Parathyroid adenoma (tissue), 2 donors: ENCODE results near the gene DNAH12.

Experiments
- H2AFZ ChIP-seq: fragments of 300-600 bp; sonication (generic); one replicate; pipeline ENCODE4 v1.7.0; 2017; ENCODE audit warnings: antibody characterized with exemption, mild to moderate bottlenecking
- H3K27ac ChIP-seq: fragments of 300-600 bp; sonication (generic); one replicate; pipeline ENCODE4 v1.7.0; 2017
- H3K27me3 ChIP-seq: fragments of 300-600 bp; sonication (generic); one replicate; pipeline ENCODE4 v1.7.0; 2017; ENCODE audit warnings: low read length; ENCODE audit not compliant: control insufficient read depth, insufficient read depth
- H3K36me3 ChIP-seq: fragments of 300-600 bp; sonication (generic); one replicate; pipeline ENCODE4 v1.7.0; 2017; ENCODE audit warnings: low read length; ENCODE audit not compliant: control insufficient read depth, insufficient read depth
- H3K4me1 ChIP-seq: fragments of 300-600 bp; sonication (generic); one replicate; pipeline ENCODE4 v1.7.0; 2017; ENCODE audit warnings: control low read depth
- H3K4me2 ChIP-seq: fragments of 300-600 bp; sonication (generic); one replicate; pipeline ENCODE4 v1.7.0; 2017; ENCODE audit warnings: low read length
- H3K4me3 ChIP-seq: fragments of 300-600 bp; sonication (generic); one replicate; pipeline ENCODE4 v1.7.0; 2017; ENCODE audit warnings: low read depth, low read length
- H3K79me2 ChIP-seq: fragments of 300-600 bp; sonication (generic); one replicate; pipeline ENCODE4 v1.7.0; 2017; ENCODE audit warnings: control low read depth
- H3K9ac ChIP-seq: fragments of 300-600 bp; sonication (generic); one replicate; pipeline ENCODE4 v1.7.0; 2017; ENCODE audit warnings: mild to moderate bottlenecking
- H3K9me3 ChIP-seq: fragments of 300-600 bp; sonication (generic); one replicate; pipeline ENCODE4 v1.7.0; 2017; ENCODE audit warnings: low read length; ENCODE audit not compliant: control insufficient read depth
- CTCF ChIP-seq: fragments of 300-600 bp; sonication (generic); IDR thresholded peaks from one replicate; pipeline ENCODE4 v1.7.0; 2017; ENCODE audit warnings: antibody characterized with exemption, mild to moderate bottlenecking
- donor health status: primary hyperparathyroidism.

Gene DNAH12

GRCh38 chr3:57423335-57423734 is 120.8 kb downstream of the DNAH12 start:
- Histone ChIP-seq H2AFZ (no peak overlapping the region), H3K36me3 (no peaks in the 10 kb centered on the region), H3K27me3 (no peaks in the 10 kb centered on the region), H3K27ac (no peak overlapping the region), H3K9ac (no peak overlapping the region), H3K4me3 (no peak overlapping the region), H3K4me1 (no peaks in the 10 kb centered on the region), H3K9me3 (no peaks in the 10 kb centered on the region), H3K4me2 (no peak overlapping the region), H3K79me2 (no peaks in the 10 kb centered on the region)
- no peak for TF ChIP-seq CTCF

DNA sequence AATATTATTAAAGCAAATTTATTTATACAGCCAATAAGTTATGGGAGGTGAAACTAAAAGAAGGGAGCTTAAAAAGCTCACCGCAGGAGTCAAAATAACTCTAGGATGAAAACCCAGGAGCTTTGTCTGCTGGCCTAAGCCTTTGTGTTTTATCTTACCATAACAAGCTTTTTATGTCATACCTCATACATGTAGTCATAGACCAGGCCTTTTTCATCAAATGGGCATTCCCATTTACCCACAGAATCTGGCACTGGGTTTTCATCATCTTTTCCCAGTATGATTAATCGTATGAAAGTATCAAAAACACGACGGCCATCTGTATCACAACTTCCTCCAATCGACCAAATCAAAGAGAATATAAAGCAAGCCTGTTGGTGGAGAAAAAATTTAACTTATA is 122.8 kb downstream of the DNAH12 start:
- no peak overlapping the region for H3K9ac ChIP-seq
- H3K4me3 ChIP-seq, result no peak overlapping the region
- no peaks in the 10 kb centered on the region for H3K27me3 ChIP-seq
- H2AFZ ChIP-seq, result no peak overlapping the region
- TF ChIP-seq CTCF, result no peak
- H3K4me1 ChIP-seq, result no peaks in the 10 kb centered on the region
- no peak overlapping the region for H3K4me2 ChIP-seq
- H3K27ac ChIP-seq, result no peak overlapping the region
- H3K36me3 ChIP-seq, result no peaks in the 10 kb centered on the region
- no peaks in the 10 kb centered on the region for H3K79me2 ChIP-seq
- no peaks in the 10 kb centered on the region for H3K9me3 ChIP-seq

GRCh38 chr3:57420001-57420400 is 124.1 kb downstream of the DNAH12 start:
- H3K79me2 ChIP-seq, result no peaks in the 10 kb centered on the region
- no peaks in the 10 kb centered on the region for H3K27me3 ChIP-seq
- H3K9ac ChIP-seq, result no peak overlapping the region
- H3K9me3 ChIP-seq, result no peaks in the 10 kb centered on the region
- no peak overlapping the region for H3K27ac ChIP-seq
- H2AFZ ChIP-seq, result no peak overlapping the region
- TF ChIP-seq CTCF, result no peak
- H3K4me3 ChIP-seq, result no peak overlapping the region
- H3K36me3 ChIP-seq, result no peaks in the 10 kb centered on the region
- H3K4me2 ChIP-seq, result no peak overlapping the region
- H3K4me1 ChIP-seq, result no peaks in the 10 kb centered on the region

DNA sequence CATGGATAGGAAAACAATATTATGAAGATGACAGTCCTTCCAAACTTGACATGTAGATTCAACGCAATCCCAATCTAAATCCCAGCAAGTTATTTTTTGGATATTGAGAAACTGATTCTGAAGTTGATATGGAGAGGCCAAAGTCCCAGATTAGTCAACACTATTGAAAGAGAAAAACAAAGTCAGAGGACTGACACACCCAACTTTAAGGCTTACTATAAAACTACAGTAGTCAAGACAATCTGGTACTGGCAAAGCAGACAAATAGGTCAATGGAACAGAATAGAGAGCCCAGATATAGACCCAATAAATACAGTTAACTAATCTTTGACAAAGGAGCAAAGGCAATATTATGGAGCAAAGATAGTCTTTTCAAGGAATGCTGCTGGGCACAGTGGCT is 132.4 kb downstream of the DNAH12 start:
- H3K36me3 ChIP-seq, result no peaks in the 10 kb centered on the region
- H3K27me3 ChIP-seq, result no peaks in the 10 kb centered on the region
- no peaks in the 10 kb centered on the region for H3K79me2 ChIP-seq
- no peak overlapping the region for H3K9ac ChIP-seq
- H2AFZ ChIP-seq, result no peak overlapping the region
- H3K4me2 ChIP-seq, result no peak overlapping the region
- H3K9me3 ChIP-seq, result no peaks in the 10 kb centered on the region
- H3K27ac ChIP-seq, result no peak overlapping the region
- H3K4me1 ChIP-seq, result no peaks in the 10 kb centered on the region
- TF ChIP-seq CTCF, result no peak
- H3K4me3 ChIP-seq, result no peak overlapping the region

DNA sequence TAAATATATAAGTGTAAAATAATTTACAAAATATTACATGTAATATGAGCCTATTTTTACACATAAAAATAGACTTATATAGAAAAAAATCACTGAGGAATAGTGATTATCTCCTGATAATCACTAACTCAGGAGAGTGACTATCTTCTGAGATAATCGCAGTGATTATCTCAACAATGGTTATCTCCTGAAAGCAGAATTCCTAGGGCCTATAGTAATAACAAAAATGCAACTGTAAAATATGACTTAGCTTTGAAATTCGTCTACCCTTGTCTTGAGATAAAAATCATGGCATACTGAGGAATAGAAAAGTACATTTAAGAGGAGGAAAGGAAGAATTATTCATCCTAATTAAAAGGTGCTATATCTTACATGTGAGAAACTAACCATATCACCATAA is 134.7 kb downstream of the DNAH12 start:
- Histone ChIP-seq H3K4me2 (no peak overlapping the region), H3K79me2 (no peaks in the 10 kb centered on the region), H2AFZ (no peak overlapping the region), H3K9me3 (no peaks in the 10 kb centered on the region), H3K36me3 (no peaks in the 10 kb centered on the region), H3K9ac (no peak overlapping the region), H3K27me3 (no peaks in the 10 kb centered on the region), H3K4me1 (no peaks in the 10 kb centered on the region), H3K4me3 (no peak overlapping the region), H3K27ac (no peak overlapping the region)
- TF ChIP-seq CTCF, result no peak
